ENCODE results near the gene SLC26A3. TPM values are rescaled to one million over a fixed set of nuclear protein-coding genes. Genes with fewer than 3 reads are reported as not detected.

Gene SLC26A3
- total and polyA plus RNA-seq, 10 of the 15 experiments (the other 5 are each of a cell fraction or from before 2014, with no cell fraction given), result 0.46 TPM; not detected in 9

GRCh38 chr7:107846324-107846723 lies 43.3 kb upstream of the SLC26A3 start:
- BruUV-seq (replicated peaks), result no TSS peak
- POLR2A ChIA-PET, result no interaction called here
- H3K36me3 ChIP-seq (ENCODE audit: control insufficient read depth in 2 of 2, insufficient read depth in 2 of 2, low read length in 1 of 2), result no peaks in the 10 kb centered on the region
- H3K9me3 ChIP-seq (replicated peaks; ENCODE audit: control insufficient read depth, insufficient read depth, low read length), result no peaks in the 10 kb centered on the region
- TF ChIP-seq POU2F2 (IDR thresholded peaks at IDR 0.05; ENCODE audit: borderline replicate concordance, low read depth, low read length) (no peak), ZNF622 (IDR thresholded peaks at IDR 0.05) (no peak), MTA2 (IDR thresholded peaks at IDR 0.05; ENCODE audit: low read depth) (no peak), SMAD5 (IDR thresholded peaks at IDR 0.05; ENCODE audit: low read depth) (no peak), RUNX3 (IDR thresholded peaks at IDR 0.05; ENCODE audit: low read length) (no peak), TCF12 (IDR thresholded peaks at IDR 0.05; ENCODE audit: low read depth, low read length) (no peak), SUZ12 (IDR thresholded peaks at IDR 0.05; ENCODE audit: unreplicated experiment) (no peak), ZNF217 (IDR thresholded peaks at IDR 0.05) (no peak), SREBF1 (IDR thresholded peaks at IDR 0.05; ENCODE audit: low read length) (no peak), MYC (IDR thresholded peaks at IDR 0.05; ENCODE audit: insufficient read depth, insufficient read length, insufficient replicate concordance, low read length, severe bottlenecking) (no peak), DPF2 (IDR thresholded peaks at IDR 0.05) (no peak), ZNF384 (IDR thresholded peaks at IDR 0.05; ENCODE audit: borderline replicate concordance, low read depth, low read length) (no peak), EZH2 (IDR thresholded peaks at IDR 0.05; ENCODE audit: borderline replicate concordance, control insufficient read depth, low read depth, low read length) (no peak)
- no peak for ATAC-seq
- no peaks in the 10 kb centered on the region for H4K20me1 ChIP-seq (ENCODE audit: control insufficient read depth, insufficient read depth)
- intact Hi-C loops (cut with micrococcal nuclease; ENCODE audit: unreplicated experiment) (no loop called here), in situ Hi-C loops (cut with MboI) (no loop called here)
- RAD21 ChIA-PET (ENCODE audit: unreplicated experiment), result no interaction called here
- no peaks in the 10 kb centered on the region for H3K27me3 ChIP-seq (replicated peaks in 1 of 2; ENCODE audit: control insufficient read depth in 2 of 2, insufficient read depth in 2 of 2, low read length in 1 of 2)
- H3K4me1 ChIP-seq (ENCODE audit: control insufficient read depth, insufficient read depth, low read length), result no peaks in the 10 kb centered on the region; the same call in 1 of the 2 replicates
- DNase-seq (ENCODE audit: low read depth, low spot score), result no peak
- H3K79me2 ChIP-seq (ENCODE audit: control insufficient read depth, insufficient read depth, low read length), result no peaks in the 10 kb centered on the region
- H3K9ac ChIP-seq (ENCODE audit: control insufficient read depth, insufficient read depth, low read length), result no peak overlapping the region
- H3K4me2 ChIP-seq (ENCODE audit: control insufficient read depth, insufficient read depth), result no peak overlapping the region
- CTCF ChIA-PET, result interaction anchor here (1.3 kb wide), 1 partner anchor 14 kb away, joined by 3 read pairs; no protein-coding TSS in a partner anchor
- no peak overlapping the region for H3K4me3 ChIP-seq
- no peak overlapping the region for H3K27ac ChIP-seq (ENCODE audit: control insufficient read depth, insufficient read depth)
- SMC1A ChIA-PET (ENCODE audit: uncharacterized antibody, unreplicated experiment), result interaction anchor here (0.9 to 1.1 kb wide), 2 partner anchors 30 to 232 kb away, joined by 3 read pairs; no protein-coding TSS in a partner anchor
- no peak for FAIRE-seq
- H2AFZ ChIP-seq (ENCODE audit: control insufficient read depth, low read depth, low read length), result no peak overlapping the region

All from GM12878 (cell line).